Panc1 (cell line): Measurements from ENCODE around the gene ZNF324. TPM values are rescaled to one million over a fixed set of nuclear protein-coding genes. Genes with fewer than 3 reads are reported as not detected.

Experiments used
- ATAC-seq: fragments of 200-7000 bp; cut with Tn5 transposase; 2 replicates; pipeline ENCODE4 v1.9.1; 2020; ENCODE audit warnings: mild to moderate bottlenecking, moderate library complexity
- Bru-seq: library from RNA; stranded (reverse); fragments of 400-500 nt; gene quantifications from one replicate; lab custom pipeline; 2021; lab: Mats Ljungman, UMichigan
- BruChase-seq, 2 experiments: library from RNA; stranded (reverse); fragments of 400-500 nt; gene quantifications; one replicate each; lab custom pipeline; 2021; lab: Mats Ljungman, UMichigan
- BruUV-seq: library from RNA; stranded (reverse); fragments of 400-500 nt; replicated peaks from 2 replicates; lab custom pipeline; 2021; lab: Mats Ljungman, UMichigan
- CTCF ChIA-PET: fragments of 300-600 bp; sonication (Branson Sonifier 250); formaldehyde crosslinking; loops from one replicate; lab custom pipeline; 2022; ENCODE audit warnings: antibody characterized with exemption; lab: Charles Lee
- POLR2A ChIA-PET: fragments of 300-600 bp; sonication (Branson Sonifier 250); formaldehyde crosslinking; loops from one replicate; lab custom pipeline; 2022; ENCODE audit warnings: antibody characterized with exemption; lab: Charles Lee
- DNase-seq: peaks from one replicate; pipeline ENCODE4 v3.0.0-alpha.2; 2010; ENCODE audit warnings: low read depth, low spot score
- H3K27ac ChIP-seq: 2 replicates; pipeline ENCODE4 v1.5.1; 2011; ENCODE audit warnings: mild to moderate bottlenecking, low read length, inconsistent platforms
- H3K27me3 ChIP-seq: fragments of 200-500 bp; sonication (Bioruptor generic); 2 replicates; pipeline ENCODE4 v1.6.0; 2014; ENCODE audit warnings: low read length, inconsistent platforms; ENCODE audit not compliant: control insufficient read depth, insufficient read depth
- H3K36me3 ChIP-seq: fragments of 200-500 bp; sonication (Bioruptor generic); 2 replicates; pipeline ENCODE4 v1.5.1; 2014; ENCODE audit warnings: inconsistent platforms, mild to moderate bottlenecking, low read length, moderate library complexity; ENCODE audit not compliant: control insufficient read depth, insufficient read depth
- H3K4me1 ChIP-seq: 2 replicates; pipeline ENCODE4 v1.5.1; 2011; ENCODE audit warnings: inconsistent platforms, mild to moderate bottlenecking, low read length, moderate library complexity; ENCODE audit not compliant: control insufficient read depth, insufficient read depth
- H3K4me3 ChIP-seq, 2 experiments: 2 replicates each; pipeline ENCODE4 v1.5.1; 2011 to 2012; ENCODE audit warnings: low read depth in 2 of 2, low read length in 2 of 2, mild to moderate bottlenecking in 2 of 2, inconsistent platforms in 1 of 2, moderate library complexity in 1 of 2
- H3K9me3 ChIP-seq: fragments of 200-500 bp; sonication (Bioruptor generic); 2 replicates; pipeline ENCODE4 v1.5.1; 2014; ENCODE audit warnings: low read depth, mild to moderate bottlenecking, inconsistent platforms, low read length, moderate library complexity; ENCODE audit not compliant: control insufficient read depth, insufficient read depth
- CTCF ChIP-seq: fragments of 450-650 bp; IDR thresholded peaks from 2 replicates; pipeline ENCODE4 v1.5.1; 2017; ENCODE audit warnings: mild to moderate bottlenecking
- POLR2AphosphoS5 ChIP-seq: IDR thresholded peaks from 2 replicates; pipeline ENCODE4 v1.6.1; 2012; ENCODE audit warnings: mild to moderate bottlenecking, low read depth, low read length, moderate library complexity
- REST ChIP-seq, 2 experiments: IDR thresholded peaks; 2 replicates each; pipeline ENCODE4 v1.6.1; 2011 to 2012; ENCODE audit warnings: low read depth in 2 of 2, control low read depth in 1 of 2, low read length in 1 of 2, mild to moderate bottlenecking in 1 of 2, moderate library complexity in 1 of 2; ENCODE audit not compliant: insufficient read depth in 1 of 2
- SIN3A ChIP-seq: IDR thresholded peaks from 2 replicates; pipeline ENCODE4 v1.6.1; 2012; ENCODE audit warnings: low read depth, mild to moderate bottlenecking, low read length, moderate library complexity, borderline replicate concordance; ENCODE audit not compliant: insufficient read depth
- TCF7L2 ChIP-seq: IDR thresholded peaks from 2 replicates; pipeline ENCODE4 v1.6.1; 2011; ENCODE audit warnings: mild to moderate bottlenecking, low read depth, low read length, inconsistent platforms
- in situ Hi-C: cut with HindIII; loops from 2 replicates; pipeline ENCODE4 v1.10.0; 2016; ENCODE audit warnings: low sequenced_read_pairs, low pct_unique_long_range_greater_than_20kb
- intact Hi-C: fragments of 100-400 bp; cut with micrococcal nuclease; formaldehyde crosslinking; loops from one replicate; pipeline ENCODE4 v1.10.0; 2022; ENCODE audit not compliant: unreplicated experiment
- long read RNA-seq: library from polyadenylated mRNA; unstranded; transcript quantifications from one replicate; pipeline ENCODE4 v2.0.0, GENCODE V29; 2021; ENCODE audit not compliant: unreplicated experiment
- polyA plus RNA-seq: library from polyadenylated mRNA; unstranded; fragments of >200 nt; gene quantifications from one replicate; pipeline ENCODE4 v1.2.1, GENCODE V29; 2012; ENCODE audit warnings: missing spikeins; ENCODE audit not compliant: insufficient read length
- total RNA-seq: library from RNA; stranded (reverse); gene quantifications from one replicate; pipeline ENCODE4 v1.2.1, GENCODE V29; 2021; ENCODE audit not compliant: unreplicated experiment

Gene ZNF324
- total RNA-seq, result 12.8 TPM
- 9.0 TPM for polyA plus RNA-seq
- Bru-seq, nascent RNA, result percentile 54 among the genes with signal in this experiment
- percentile 68 among the genes with signal in this experiment for BruChase-seq, experiment 1, labeled RNA remaining after a 2-hour chase
- BruChase-seq, experiment 2, labeled RNA remaining after a 6-hour chase, result percentile 63 among the genes with signal in this experiment
- long read RNA-seq, full-length matches to known transcripts, result 17 of 39 reads
- long read RNA-seq, partial matches to known transcripts, result 20 of 39 reads
- long read RNA-seq, other reads (novel, unspliced or antisense), result 2 of 39 reads

GRCh38 chr19:58466760-58467589, at the start of gene ZNF324:
Gene ZNF324, plus strand, starts transcription at chr19:58467080. Its CDS starts 2,106 bp downstream, at chr19:58469186.
- H3K36me3 ChIP-seq, result no peaks in the 10 kb centered on the region
- in situ Hi-C loops (no loop called here), intact Hi-C loops (no loop called here)
- TF ChIP-seq TCF7L2 (peak; percentile 94), REST (IDR thresholded peaks at IDR 0.05; ENCODE audit: insufficient read depth in 1 of 2, low read depth in 2 of 2, low read length in 1 of 2) (no peak), SIN3A (peak; percentile 98), CTCF (no peak), POLR2AphosphoS5 (peak; percentile 64; the same call in 1 of the 2 replicates)
- BruUV-seq, result no TSS peak
- no peaks in the 10 kb centered on the region for H3K27me3 ChIP-seq
- POLR2A ChIA-PET, result interaction anchor here (0.7 kb wide), 2 partner anchors 9 to 18 kb away, joined by 3 read pairs; partner anchors contain the start of gene ZNF446
- CTCF ChIA-PET, result no interaction called here
- DNase-seq, result peak; percentile 71
- peak within 1 kb of the TSS; percentile 72 for H3K27ac ChIP-seq
- peaks cover 2% of the 10 kb centered on the region; the same call in 1 of the 2 replicates for H3K4me1 ChIP-seq
- no peaks in the 10 kb centered on the region for H3K9me3 ChIP-seq
- peak within 1 kb of the TSS; percentile 73 to 93 for H3K4me3 ChIP-seq
- ATAC-seq, result peak; percentile 98

GRCh38 chr19:58428617-58429016, 38.3 kb upstream of the ZNF324 start:
- Histone ChIP-seq H3K9me3 (peaks cover 19% of the 10 kb centered on the region), H3K4me1 (no peaks in the 10 kb centered on the region), H3K36me3 (no peaks in the 10 kb centered on the region), H3K27ac (no peak overlapping the region), H3K4me3 (no peak overlapping the region), H3K27me3 (no peaks in the 10 kb centered on the region)
- in situ Hi-C loops, result no loop called here
- BruUV-seq, result no TSS peak
- no peak for DNase-seq
- no peak for ATAC-seq
- TF ChIP-seq CTCF (no peak), POLR2AphosphoS5 (no peak), REST (IDR thresholded peaks at IDR 0.05; ENCODE audit: insufficient read depth in 1 of 2, low read depth in 2 of 2, low read length in 1 of 2) (no peak), SIN3A (no peak), TCF7L2 (no peak)
- intact Hi-C loops, result no loop called here
- POLR2A ChIA-PET, result no interaction called here
- CTCF ChIA-PET, result no interaction called here
